ENCODE measurements around the gene CCDC149.

DNA sequence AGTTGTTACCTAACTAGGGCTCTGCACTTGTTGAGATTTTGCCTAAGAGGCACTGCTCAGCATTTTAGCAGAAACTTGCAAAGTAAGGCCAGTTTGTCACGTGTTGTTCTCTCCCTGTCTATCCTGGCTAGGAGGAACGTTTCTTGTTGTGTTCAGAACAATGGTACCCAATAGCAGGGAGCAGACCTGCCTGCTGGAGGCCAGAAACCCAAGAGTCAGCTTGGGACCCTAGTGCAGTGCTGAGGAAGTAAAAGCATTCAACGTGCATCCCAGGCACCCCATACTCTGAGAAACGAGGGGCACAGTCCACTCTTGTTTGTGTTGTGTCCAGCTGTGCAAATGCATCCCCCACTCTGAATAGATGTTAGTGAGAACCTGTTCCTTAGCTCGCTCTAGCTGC is 75.1 kb downstream of the CCDC149 start:
- TF ChIP-seq, protein P1, sequence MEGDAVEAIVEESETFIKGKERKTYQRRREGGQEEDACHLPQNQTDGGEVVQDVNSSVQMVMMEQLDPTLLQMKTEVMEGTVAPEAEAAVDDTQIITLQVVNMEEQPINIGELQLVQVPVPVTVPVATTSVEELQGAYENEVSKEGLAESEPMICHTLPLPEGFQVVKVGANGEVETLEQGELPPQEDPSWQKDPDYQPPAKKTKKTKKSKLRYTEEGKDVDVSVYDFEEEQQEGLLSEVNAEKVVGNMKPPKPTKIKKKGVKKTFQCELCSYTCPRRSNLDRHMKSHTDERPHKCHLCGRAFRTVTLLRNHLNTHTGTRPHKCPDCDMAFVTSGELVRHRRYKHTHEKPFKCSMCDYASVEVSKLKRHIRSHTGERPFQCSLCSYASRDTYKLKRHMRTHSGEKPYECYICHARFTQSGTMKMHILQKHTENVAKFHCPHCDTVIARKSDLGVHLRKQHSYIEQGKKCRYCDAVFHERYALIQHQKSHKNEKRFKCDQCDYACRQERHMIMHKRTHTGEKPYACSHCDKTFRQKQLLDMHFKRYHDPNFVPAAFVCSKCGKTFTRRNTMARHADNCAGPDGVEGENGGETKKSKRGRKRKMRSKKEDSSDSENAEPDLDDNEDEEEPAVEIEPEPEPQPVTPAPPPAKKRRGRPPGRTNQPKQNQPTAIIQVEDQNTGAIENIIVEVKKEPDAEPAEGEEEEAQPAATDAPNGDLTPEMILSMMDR (conservative IDR thresholded peaks at IDR 0.05; ENCODE audit: low read length), result no peak
- no peak for TF ChIP-seq EZH2phosphoT487 (IDR thresholded peaks at IDR 0.05; ENCODE audit: borderline replicate concordance, low read depth, low read length)
